Measurements from ENCODE around the gene NFX1. TPM values are rescaled to one million over a fixed set of nuclear protein-coding genes. Genes with fewer than 3 reads are reported as not detected.

The NFX1 gene
- total and polyA plus RNA-seq, 2 donors, result 15.5 to 23.3 TPM

DNA sequence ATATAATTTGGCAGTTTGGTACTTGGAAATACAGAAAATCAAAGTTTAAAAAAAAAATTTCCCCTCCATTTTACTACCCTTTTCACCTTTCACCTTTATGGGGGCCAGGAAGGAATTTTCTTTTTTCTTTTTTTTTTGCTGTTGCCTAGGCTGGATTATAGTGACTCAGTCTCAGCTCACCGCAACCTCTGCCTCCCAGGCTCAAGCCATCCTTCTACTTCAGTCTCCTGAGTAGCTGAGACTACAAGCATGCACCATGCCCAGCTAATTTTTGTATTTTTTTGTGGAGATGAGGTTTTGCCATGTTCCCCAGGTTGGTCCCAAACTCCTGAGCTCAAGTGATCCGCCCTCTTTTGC lies 16.4 kb upstream of the NFX1 start:
- H3K36me3 ChIP-seq (ENCODE audit: control insufficient read depth in 2 of 2, insufficient read depth in 2 of 2, low read length in 1 of 2), result peaks cover 36 to 76% of the 10 kb centered on the region in 2 donors
- no peak for DNase-seq (ENCODE audit: low read depth in 6 of 9, low spot score in 9 of 9)
- H3K4me1 ChIP-seq (ENCODE audit: control insufficient read depth in 2 of 2, insufficient read depth in 2 of 2, low read length in 2 of 2), result no peaks in the 10 kb centered on the region
- no peaks in the 10 kb centered on the region for H3K9me3 ChIP-seq (ENCODE audit: control insufficient read depth in 2 of 2, insufficient read depth in 1 of 2, low read length in 1 of 2)
- 73% methylated on average over 2 of the region's 2 CpGs for WGBS
- no peak overlapping the region for H3K27ac ChIP-seq (ENCODE audit: low read depth in 1 of 2, low read length in 1 of 2)
- H3K27me3 ChIP-seq (ENCODE audit: control insufficient read depth in 2 of 2, insufficient read depth in 1 of 2, low read length in 1 of 2), result no peaks in the 10 kb centered on the region
- H3K4me3 ChIP-seq (ENCODE audit: low read length in 2 of 2), result no peak overlapping the region

DNA sequence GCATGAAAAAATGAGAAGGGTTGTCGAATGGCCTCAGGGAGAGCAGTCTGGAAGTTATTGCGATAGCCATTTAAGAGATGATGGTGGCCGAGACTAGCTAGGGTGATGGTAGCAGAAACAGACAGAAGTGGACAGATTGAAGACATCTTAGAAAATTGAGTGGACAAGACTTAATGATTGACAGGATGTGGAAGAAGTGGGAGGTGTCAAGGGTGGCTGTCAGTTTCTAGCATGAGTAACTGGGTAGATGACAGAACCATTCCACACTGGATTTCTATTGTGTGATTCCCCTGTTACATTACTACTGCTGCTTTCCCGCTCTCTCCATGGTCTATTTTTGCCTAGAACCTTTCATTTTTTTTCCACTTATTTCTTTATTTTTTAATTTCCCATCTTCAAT lies 12.8 kb upstream of the NFX1 start:
- no peaks in the 10 kb centered on the region for H3K9me3 ChIP-seq (ENCODE audit: control insufficient read depth in 2 of 2, insufficient read depth in 1 of 2, low read length in 1 of 2)
- no peaks in the 10 kb centered on the region for H3K27me3 ChIP-seq (ENCODE audit: control insufficient read depth in 2 of 2, insufficient read depth in 1 of 2, low read length in 1 of 2)
- H3K4me1 ChIP-seq (ENCODE audit: control insufficient read depth in 2 of 2, insufficient read depth in 2 of 2, low read length in 2 of 2), result no peaks in the 10 kb centered on the region
- WGBS, result 98% methylated on average over 4 of the region's 4 CpGs
- peaks cover 53 to 76% of the 10 kb centered on the region in 2 donors for H3K36me3 ChIP-seq (ENCODE audit: control insufficient read depth in 2 of 2, insufficient read depth in 2 of 2, low read length in 1 of 2)
- H3K4me3 ChIP-seq (ENCODE audit: low read length in 2 of 2), result no peak overlapping the region
- no peak overlapping the region for H3K27ac ChIP-seq (ENCODE audit: low read depth in 1 of 2, low read length in 1 of 2)
- no peak for DNase-seq (ENCODE audit: low read depth in 6 of 9, low spot score in 9 of 9)

DNA sequence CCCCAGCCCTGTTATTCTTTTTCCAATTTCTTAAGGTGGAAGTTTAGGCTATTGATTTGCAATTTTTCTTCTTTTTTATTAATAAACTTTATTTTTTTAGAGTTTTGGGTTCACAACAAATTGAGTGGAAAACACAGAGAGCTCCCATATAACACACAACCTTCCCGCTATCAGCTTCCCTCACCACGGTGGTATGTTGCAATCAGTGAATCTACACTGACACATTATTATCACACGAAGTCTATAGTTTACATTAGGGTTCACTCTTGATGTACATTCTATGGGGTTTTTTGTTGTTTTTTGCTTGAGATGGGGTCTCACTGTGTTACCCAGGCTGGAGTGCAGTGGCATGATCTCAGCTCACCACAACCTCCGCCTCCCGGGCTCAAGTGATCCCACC lies 4.8 kb upstream of the NFX1 start:
- H3K4me1 ChIP-seq (ENCODE audit: control insufficient read depth in 2 of 2, insufficient read depth in 2 of 2, low read length in 2 of 2), result peaks cover 4 to 14% of the 10 kb centered on the region in 2 donors
- no peak for DNase-seq (ENCODE audit: low read depth in 6 of 9, low spot score in 9 of 9)
- no peak overlapping the region for H3K4me3 ChIP-seq (ENCODE audit: low read length in 2 of 2)
- H3K36me3 ChIP-seq (ENCODE audit: control insufficient read depth in 2 of 2, insufficient read depth in 2 of 2, low read length in 1 of 2), result peaks cover 12 to 21% of the 10 kb centered on the region in 2 donors
- no peaks in the 10 kb centered on the region for H3K27me3 ChIP-seq (ENCODE audit: control insufficient read depth in 2 of 2, insufficient read depth in 1 of 2, low read length in 1 of 2)
- no peak overlapping the region for H3K27ac ChIP-seq (ENCODE audit: low read depth in 1 of 2, low read length in 1 of 2)
- 81% methylated on average over 5 of the region's 5 CpGs for WGBS
- no peaks in the 10 kb centered on the region for H3K9me3 ChIP-seq (ENCODE audit: control insufficient read depth in 2 of 2, insufficient read depth in 1 of 2, low read length in 1 of 2)

DNA sequence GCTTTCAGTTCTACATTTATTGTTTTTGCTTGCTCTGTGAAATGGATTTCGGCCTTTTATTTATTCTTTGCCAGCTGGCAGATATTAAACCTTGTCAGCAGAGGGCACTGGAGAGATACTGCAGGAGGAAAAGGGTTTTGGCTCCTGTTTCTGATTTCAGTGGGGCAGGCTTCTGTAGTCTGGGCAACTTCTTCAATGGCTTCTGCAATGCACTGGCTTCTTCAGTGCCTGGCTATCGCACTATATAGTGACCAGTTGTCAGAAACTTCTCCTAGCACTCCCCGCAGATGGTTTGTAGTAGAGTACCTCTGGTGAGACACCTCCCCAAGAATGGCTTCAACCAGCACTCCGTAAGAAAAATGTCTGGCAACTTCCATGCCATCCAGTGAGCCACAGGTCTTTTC lies 3.2 kb upstream of the NFX1 start:
- Histone ChIP-seq H3K36me3 (ENCODE audit: control insufficient read depth in 2 of 2, insufficient read depth in 2 of 2, low read length in 1 of 2) (peaks cover 5 to 18% of the 10 kb centered on the region in 2 donors), H3K4me3 (ENCODE audit: low read length in 2 of 2) (no peak overlapping the region), H3K27ac (ENCODE audit: low read depth in 1 of 2, low read length in 1 of 2) (peak overlapping the region in 1 of 2 donors; percentile 42), H3K27me3 (ENCODE audit: control insufficient read depth in 2 of 2, insufficient read depth in 1 of 2, low read length in 1 of 2) (no peaks in the 10 kb centered on the region), H3K9me3 (ENCODE audit: control insufficient read depth in 2 of 2, insufficient read depth in 1 of 2, low read length in 1 of 2) (no peaks in the 10 kb centered on the region), H3K4me1 (ENCODE audit: control insufficient read depth in 2 of 2, insufficient read depth in 2 of 2, low read length in 2 of 2) (peaks cover 14 to 24% of the 10 kb centered on the region in 2 donors)
- WGBS, result 63% methylated on average over 4 of the region's 4 CpGs
- DNase-seq (ENCODE audit: low read depth in 6 of 9, low spot score in 9 of 9), result peak in 7 of 9 donors; percentile 56 to 87 (median 67)

DNA sequence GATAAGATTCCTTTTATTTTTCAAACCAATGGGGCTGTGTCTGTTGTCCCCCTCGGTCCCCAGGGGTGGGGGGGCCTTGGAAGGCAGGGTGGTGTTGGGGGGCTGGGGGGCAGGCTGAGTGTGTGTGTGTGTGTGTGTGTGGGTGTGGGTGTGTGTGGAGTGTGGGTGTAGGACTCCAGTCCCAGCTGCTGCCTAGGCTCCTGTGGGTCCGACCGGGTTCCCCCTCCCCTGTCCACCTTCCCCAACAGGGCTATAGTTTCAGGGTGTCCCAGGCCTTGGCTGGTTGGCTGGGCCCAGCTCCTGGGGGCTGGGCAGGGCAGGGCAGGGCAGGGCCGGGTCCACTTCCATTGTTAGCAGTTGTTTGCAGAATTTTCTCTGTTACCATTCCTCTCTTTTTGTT lies 2.1 kb upstream of the NFX1 start:
- Histone ChIP-seq H3K4me1 (ENCODE audit: control insufficient read depth in 2 of 2, insufficient read depth in 2 of 2, low read length in 2 of 2) (peaks cover 21 to 28% of the 10 kb centered on the region in 2 donors), H3K4me3 (ENCODE audit: low read length in 2 of 2) (no peak overlapping the region), H3K36me3 (ENCODE audit: control insufficient read depth in 2 of 2, insufficient read depth in 2 of 2, low read length in 1 of 2) (peaks cover 4 to 20% of the 10 kb centered on the region in 2 donors), H3K27ac (ENCODE audit: low read depth in 1 of 2, low read length in 1 of 2) (peak overlapping the region in 1 of 2 donors; percentile 84), H3K9me3 (ENCODE audit: control insufficient read depth in 2 of 2, insufficient read depth in 1 of 2, low read length in 1 of 2) (no peaks in the 10 kb centered on the region), H3K27me3 (ENCODE audit: control insufficient read depth in 2 of 2, insufficient read depth in 1 of 2, low read length in 1 of 2) (no peaks in the 10 kb centered on the region)
- no peak for DNase-seq (ENCODE audit: low read depth in 6 of 9, low spot score in 9 of 9)
- WGBS, result 91% methylated on average over 4 of the region's 4 CpGs

DNA sequence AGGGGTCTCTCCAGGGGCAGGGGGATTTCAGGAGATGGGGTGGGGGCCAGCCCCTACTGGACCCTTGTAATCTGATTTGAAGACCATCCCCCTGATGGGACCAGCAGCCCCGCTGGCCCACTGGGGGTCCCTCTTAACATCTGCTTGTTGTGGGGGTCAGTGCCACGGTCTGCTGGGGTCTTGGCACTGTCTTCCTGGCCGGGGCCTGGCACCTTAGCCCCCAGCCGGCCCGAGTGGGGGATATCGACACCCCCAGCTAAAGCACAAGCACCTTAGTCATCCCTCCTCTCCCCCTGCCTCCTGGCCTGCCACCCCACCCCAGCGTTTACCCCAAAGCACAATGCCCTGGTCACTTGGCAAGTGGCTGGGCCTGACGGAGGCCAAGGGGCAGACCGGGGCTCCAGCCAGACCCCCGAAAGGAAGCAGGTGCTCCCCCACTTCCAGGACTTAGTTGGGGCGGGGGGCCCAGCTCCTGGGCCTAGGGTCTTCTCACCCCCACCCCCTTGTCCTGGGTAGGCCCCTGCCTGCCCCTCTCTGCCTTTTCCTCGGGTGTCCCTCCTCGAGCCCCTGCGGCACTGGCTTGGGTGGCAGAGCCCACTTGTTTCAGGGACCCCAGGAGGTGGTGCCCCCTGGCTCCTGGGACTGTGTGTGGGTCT lies 1.4 kb upstream of the NFX1 start:
- Histone ChIP-seq H3K27me3 (ENCODE audit: control insufficient read depth in 2 of 2, insufficient read depth in 1 of 2, low read length in 1 of 2) (no peaks in the 10 kb centered on the region), H3K36me3 (ENCODE audit: control insufficient read depth in 2 of 2, insufficient read depth in 2 of 2, low read length in 1 of 2) (peaks cover 4 to 15% of the 10 kb centered on the region in 2 donors), H3K9me3 (ENCODE audit: control insufficient read depth in 2 of 2, insufficient read depth in 1 of 2, low read length in 1 of 2) (no peaks in the 10 kb centered on the region), H3K4me3 (ENCODE audit: low read length in 2 of 2) (peak overlapping the region in 1 of 2 donors; percentile 82), H3K4me1 (ENCODE audit: control insufficient read depth in 2 of 2, insufficient read depth in 2 of 2, low read length in 2 of 2) (peaks cover 21 to 28% of the 10 kb centered on the region in 2 donors), H3K27ac (ENCODE audit: low read depth in 1 of 2, low read length in 1 of 2) (peak overlapping the region; percentile 84 to 100)
- WGBS, result 82% methylated on average over 14 of the region's 14 CpGs
- DNase-seq (ENCODE audit: low read depth in 6 of 9, low spot score in 9 of 9), result no peak

DNA sequence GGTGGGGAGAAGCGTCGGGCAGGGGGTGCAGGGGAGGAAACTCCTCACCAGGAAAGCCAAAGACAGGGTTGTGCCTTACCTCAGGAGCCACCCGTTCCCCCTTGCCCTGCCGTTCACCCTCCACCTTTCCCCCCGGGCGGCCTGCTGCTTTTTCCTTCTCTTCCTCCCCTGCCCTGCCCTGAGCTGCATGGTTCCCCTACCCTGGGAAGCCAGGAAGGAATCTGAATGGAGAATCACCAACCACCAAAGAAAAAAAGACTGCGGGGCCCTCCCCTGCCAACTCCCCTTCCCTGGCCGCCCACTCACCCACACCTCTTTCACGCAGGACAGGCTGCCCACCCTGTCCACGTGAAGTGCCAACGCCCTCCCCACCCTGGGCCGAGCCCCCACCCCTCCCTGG lies 820 bp upstream of the NFX1 start:
- DNase-seq (ENCODE audit: low read depth in 6 of 9, low spot score in 9 of 9), result peak in 1 of 9 donors; percentile 37
- Histone ChIP-seq H3K4me1 (ENCODE audit: control insufficient read depth in 2 of 2, insufficient read depth in 2 of 2, low read length in 2 of 2) (peaks cover 22 to 29% of the 10 kb centered on the region in 2 donors), H3K4me3 (ENCODE audit: low read length in 2 of 2) (peak overlapping the region; percentile 82 to 83), H3K27ac (ENCODE audit: low read depth in 1 of 2, low read length in 1 of 2) (peak overlapping the region; percentile 99 to 100), H3K36me3 (ENCODE audit: control insufficient read depth in 2 of 2, insufficient read depth in 2 of 2, low read length in 1 of 2) (peaks cover 6 to 20% of the 10 kb centered on the region in 2 donors), H3K9me3 (ENCODE audit: control insufficient read depth in 2 of 2, insufficient read depth in 1 of 2, low read length in 1 of 2) (no peaks in the 10 kb centered on the region), H3K27me3 (ENCODE audit: control insufficient read depth in 2 of 2, insufficient read depth in 1 of 2, low read length in 1 of 2) (no peaks in the 10 kb centered on the region)
- 6% methylated on average over 12 of the region's 12 CpGs for WGBS

DNA sequence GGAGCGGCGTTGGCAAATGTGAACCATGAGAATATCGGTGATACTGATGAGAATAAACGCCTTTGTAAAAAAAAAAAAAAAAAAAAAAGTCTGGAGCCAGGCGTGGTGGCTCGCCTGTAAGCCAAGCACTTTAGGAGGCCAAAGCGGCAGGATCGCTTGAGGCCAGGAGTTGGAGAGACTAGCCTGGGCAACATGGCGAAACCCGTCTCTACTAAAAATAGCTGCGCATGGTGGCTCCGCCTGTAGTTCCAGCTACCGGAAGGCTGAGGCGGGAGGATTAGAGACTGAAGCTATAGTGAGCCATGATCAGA lies 425 bp upstream of the NFX1 start:
- DNase-seq (ENCODE audit: low read depth in 6 of 9, low spot score in 9 of 9), result no peak
- peaks cover 26 to 33% of the 10 kb centered on the region in 2 donors for H3K4me1 ChIP-seq (ENCODE audit: control insufficient read depth in 2 of 2, insufficient read depth in 2 of 2, low read length in 2 of 2)
- 2% methylated on average over 14 of the region's 14 CpGs for WGBS

DNA sequence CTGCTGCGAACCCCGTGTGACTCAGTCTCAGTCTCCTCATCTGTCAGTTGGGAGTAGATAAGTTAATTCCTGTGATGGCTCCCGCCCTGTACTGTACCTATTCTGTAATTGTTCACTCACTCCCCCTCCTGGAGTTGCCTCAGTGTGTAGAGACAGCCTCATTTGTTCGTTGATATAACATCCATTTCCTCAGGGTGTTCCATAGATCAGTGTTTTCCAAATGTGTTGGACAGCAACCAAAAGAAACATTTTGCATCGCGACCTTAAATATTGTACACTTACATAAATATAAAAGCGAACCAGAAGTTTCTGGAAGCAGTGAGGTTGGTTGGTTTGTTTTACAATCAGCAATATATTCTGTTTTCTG lies 698 bp downstream of the NFX1 start:
- peak in 3 of 9 donors; percentile 30 to 65 (median 34) for DNase-seq (ENCODE audit: low read depth in 6 of 9, low spot score in 9 of 9)
- Histone ChIP-seq H3K9me3 (ENCODE audit: control insufficient read depth in 2 of 2, insufficient read depth in 1 of 2, low read length in 1 of 2) (no peaks in the 10 kb centered on the region), H3K4me3 (ENCODE audit: low read length in 2 of 2) (peak overlapping the region; percentile 82 to 83), H3K4me1 (ENCODE audit: control insufficient read depth in 2 of 2, insufficient read depth in 2 of 2, low read length in 2 of 2) (peaks cover 29 to 43% of the 10 kb centered on the region in 2 donors), H3K27ac (ENCODE audit: low read depth in 1 of 2, low read length in 1 of 2) (peak overlapping the region; percentile 99 to 100), H3K36me3 (ENCODE audit: control insufficient read depth in 2 of 2, insufficient read depth in 2 of 2, low read length in 1 of 2) (peaks cover 18 to 35% of the 10 kb centered on the region in 2 donors), H3K27me3 (ENCODE audit: control insufficient read depth in 2 of 2, insufficient read depth in 1 of 2, low read length in 1 of 2) (no peaks in the 10 kb centered on the region)
- 28% methylated on average over 7 of the region's 7 CpGs for WGBS

More for the DNA sequence above, 425 bp upstream of the NFX1 start:
- peaks cover 10 to 24% of the 10 kb centered on the region in 2 donors for H3K36me3 ChIP-seq (ENCODE audit: control insufficient read depth in 2 of 2, insufficient read depth in 2 of 2, low read length in 1 of 2)
- no peaks in the 10 kb centered on the region for H3K27me3 ChIP-seq (ENCODE audit: control insufficient read depth in 2 of 2, insufficient read depth in 1 of 2, low read length in 1 of 2)
- peak overlapping the region; percentile 82 to 83 for H3K4me3 ChIP-seq (ENCODE audit: low read length in 2 of 2)
- H3K9me3 ChIP-seq (ENCODE audit: control insufficient read depth in 2 of 2, insufficient read depth in 1 of 2, low read length in 1 of 2), result no peaks in the 10 kb centered on the region
- peak overlapping the region; percentile 99 to 100 for H3K27ac ChIP-seq (ENCODE audit: low read depth in 1 of 2, low read length in 1 of 2)
